Heart left ventricle (tissue), 16 donors: ENCODE data around the gene CACNA2D3. TPM values are rescaled to one million over a fixed set of nuclear protein-coding genes. Genes with fewer than 3 reads are reported as not detected.

Experiments used
- ATAC-seq, 4 donors: fragments of 200-7000 bp; cut with Tn5 transposase; one replicate each; pipeline ENCODE4 v1.9.1; 2020 to 2022; ENCODE audit warnings: moderate library complexity in 4 of 4, mild to moderate bottlenecking in 3 of 4, moderate number of reproducible peaks in 1 of 4
- DNase-seq, 5 donors: peaks; one replicate each; pipeline ENCODE4 v3.0.0-alpha.2; 2020
- H3K27ac ChIP-seq, 12 donors: fragments of 200-600 bp; sonication (generic) in 4 of 12; one replicate each; pipeline versions ENCODE4 v1.5.0 to v1.8.0; 2016 to 2022; ENCODE audit warnings: mild to moderate bottlenecking in 2 of 12
- H3K27me3 ChIP-seq, 9 donors: fragments of 200-600 bp; sonication (generic) in 2 of 9; one replicate each; pipeline versions ENCODE4 v1.5.1 to v1.8.0; 2016 to 2022; ENCODE audit warnings: mild to moderate bottlenecking in 3 of 9
- H3K36me3 ChIP-seq, 9 donors: fragments of 200-600 bp; sonication (generic) in 2 of 9; one replicate each; pipeline versions ENCODE4 v1.5.0 to v1.8.0; 2018 to 2022; ENCODE audit warnings: mild to moderate bottlenecking in 2 of 9
- H3K4me1 ChIP-seq, 12 donors: fragments of 200-600 bp; sonication (generic) in 4 of 12; one replicate each; pipeline versions ENCODE4 v1.5.0 to v1.8.0; 2016 to 2022; ENCODE audit warnings: mild to moderate bottlenecking in 3 of 12
- H3K4me3 ChIP-seq, 12 donors: fragments of 200-600 bp; sonication (generic) in 4 of 12; one replicate each; pipeline versions ENCODE4 v1.5.0 to v1.8.0; 2017 to 2022; ENCODE audit warnings: mild to moderate bottlenecking in 9 of 12, moderate library complexity in 4 of 12
- H3K9me3 ChIP-seq, 12 donors: fragments of 200-600 bp; sonication (generic) in 4 of 12; one replicate each; pipeline versions ENCODE4 v1.5.0 to v1.8.0; 2016 to 2022; ENCODE audit warnings: mild to moderate bottlenecking in 1 of 12
- CTCF ChIP-seq, 12 donors: fragments of 200-600 bp; sonication (generic) in 4 of 12; IDR thresholded peaks; one replicate each; pipeline versions ENCODE4 v1.5.0 to v1.8.0; 2018 to 2022; ENCODE audit warnings: antibody characterized with exemption in 12 of 12, mild to moderate bottlenecking in 5 of 12
- POLR2A ChIP-seq, 2 donors: fragments of 450-650 bp; IDR thresholded peaks; one replicate each; pipeline ENCODE4 v1.6.1; 2017; ENCODE audit warnings: antibody characterized with exemption in 2 of 2, mild to moderate bottlenecking in 2 of 2, moderate library complexity in 2 of 2
- WGBS, 4 donors: extraction: QIAGEN DNeasy Blood & Tissue Kit in 2 of 4; methylation state at CpG; one replicate each; pipeline versions ENCODE4 v1.1.5 to v1.1.7; 2013 to 2018; 5-methylcytosine and 5-hydroxymethylcytosine counted together
- intact Hi-C, 10 donors: fragments of 100-400 bp; cut with DNase I; formaldehyde crosslinking; loops; one replicate each; pipeline versions ENCODE4 v1.11.1 to v1.14.2; 2022
- polyA plus RNA-seq, 2 donors: library from polyadenylated mRNA; stranded (reverse); fragments of 200-250 nt; gene quantifications; one replicate each; pipeline ENCODE4 v1.2.3, GENCODE V29; 2013
- total RNA-seq, 9 donors: library from RNA; depleted of rRNA in 2 of 9; stranded (reverse); fragments of >200 nt in 2 of 9; fragmentation: NEBNext Ultra II Directional in 3 of 9; extraction: Animal tissue kit (Norgen Biotek cat#: 25700) in 3 of 9; gene quantifications; one replicate each; pipeline versions ENCODE4 v1.1.0 to v1.2.4, GENCODE V29; 2016 to 2023
- donor health status: ischemic (EF 13 %, LVEDD 7.1; RV severe dilation, severe dysfunction).
- donor health status: healthy with polysubstance abuse.
- donor health status: DM: no; HTN: yes; CAD: no.
- donor health status: DM: no; HTN: no; CAD: no.
- donor health status: ischemic (EF 25% LVEDD 6.9; RV normal size, moderate dysfunction).
- donor health status: ischemic (EF 25% LVEDD 5.7; RV mildly dilated, moderate dysfunction).
- donor health status: healthy.
- donor health status: DM: yes; HTN: yes; CAD: no.
- donor health status: ischemic (EF 35%, LVEDD 5.7; RV mildly dilated, moderate dysfunction).
- donor health status: nonischemic (EF 11% LVEDD 7.7; RV severe dilation, severe dysfunction).
- donor health status: DM: yes; HTN: yes; CAD: no.
- donor health status: PGD.
- donor health status: ischemic (EF 29% LVEDD 5.4; RV normal size, mild dysfunction).
- donor health status: nonischemic (EF 23%, LVEDD 6.1; RV moderate dilation, normal function).

Gene CACNA2D3
- total and polyA plus RNA-seq, 11 donors: 0.17 to 25.1 (median 12.8) TPM

GRCh38 chr3:54743755-54744154, 621.4 kb downstream of the CACNA2D3 start:
- no peaks in the 10 kb centered on the region for H3K27me3 ChIP-seq
- DNase-seq (no peak), ATAC-seq (no peak)
- no peaks in the 10 kb centered on the region for H3K9me3 ChIP-seq
- no peak for TF ChIP-seq POLR2A (IDR thresholded peaks at IDR 0.05)
- TF ChIP-seq CTCF (IDR thresholded peaks at IDR 0.05): no peak
- intact Hi-C loops: no loop called here
- H3K4me1 ChIP-seq: no peaks in the 10 kb centered on the region
- 53 to 100% (median 72%) methylated on average over 1 of the region's 1 CpG for WGBS, 4 donors
- no peaks in the 10 kb centered on the region for H3K36me3 ChIP-seq
- no peak overlapping the region for H3K4me3 ChIP-seq
- no peak overlapping the region for H3K27ac ChIP-seq

DNA sequence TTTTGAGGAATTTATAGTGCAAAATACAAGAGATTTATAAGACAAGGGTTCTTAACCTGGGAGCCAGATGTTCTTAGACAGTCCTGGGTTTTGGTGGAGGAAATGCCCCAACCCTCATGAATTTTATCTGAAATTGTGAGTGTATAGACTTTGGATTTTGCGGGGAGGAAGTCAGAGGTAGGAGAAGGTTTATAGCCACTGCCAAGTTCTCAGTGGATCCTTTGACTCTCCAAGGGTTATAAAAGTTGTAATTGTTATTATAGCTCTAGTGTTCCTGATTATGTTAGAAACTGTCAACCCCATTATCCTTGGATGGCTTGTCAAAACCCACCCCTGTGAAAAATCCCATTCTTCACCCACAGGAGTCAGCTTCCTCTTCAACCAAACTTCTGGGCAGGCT, 621.9 kb downstream of the CACNA2D3 start:
- Histone ChIP-seq H3K4me3 (no peak overlapping the region), H3K9me3 (no peaks in the 10 kb centered on the region), H3K4me1 (no peaks in the 10 kb centered on the region), H3K27me3 (no peaks in the 10 kb centered on the region), H3K27ac (no peak overlapping the region), H3K36me3 (no peaks in the 10 kb centered on the region)
- intact Hi-C loops: no loop called here
- ATAC-seq (no peak), DNase-seq (no peak)
- no peak for TF ChIP-seq POLR2A (IDR thresholded peaks at IDR 0.05)
- TF ChIP-seq CTCF (IDR thresholded peaks at IDR 0.05): no peak
- 86 to 96% (median 93%) methylated on average over 1 of the region's 1 CpG for WGBS, 4 donors

DNA sequence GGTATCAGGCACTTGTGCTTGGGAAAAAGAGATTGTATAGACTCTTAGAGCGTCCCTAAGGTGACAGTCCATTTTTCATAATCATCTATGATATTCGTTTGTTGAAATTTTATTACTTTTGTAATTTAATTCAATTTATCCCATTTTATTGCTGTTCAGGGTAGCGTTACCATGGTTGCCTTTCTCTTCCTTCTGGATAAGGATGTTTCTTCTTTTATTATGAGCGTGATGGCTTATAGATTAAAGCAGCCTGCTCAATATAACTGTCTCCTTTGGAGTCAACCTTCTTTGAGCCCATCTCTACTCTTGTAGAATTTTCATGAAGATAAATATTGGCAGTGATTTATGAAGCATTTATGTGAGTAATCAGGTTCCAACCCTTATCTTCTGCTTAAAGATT, 623.5 kb downstream of the CACNA2D3 start:
- Histone ChIP-seq H3K36me3 (no peaks in the 10 kb centered on the region), H3K27me3 (no peaks in the 10 kb centered on the region), H3K4me1 (no peaks in the 10 kb centered on the region), H3K4me3 (no peak overlapping the region), H3K27ac (no peak overlapping the region), H3K9me3 (no peaks in the 10 kb centered on the region)
- TF ChIP-seq POLR2A (IDR thresholded peaks at IDR 0.05) (no peak), CTCF (IDR thresholded peaks at IDR 0.05) (no peak)
- WGBS, 4 donors: 71 to 79% (median 73%) methylated on average over 4 of the region's 4 CpGs
- ATAC-seq: no peak
- intact Hi-C loops: no loop called here
- DNase-seq: no peak

DNA sequence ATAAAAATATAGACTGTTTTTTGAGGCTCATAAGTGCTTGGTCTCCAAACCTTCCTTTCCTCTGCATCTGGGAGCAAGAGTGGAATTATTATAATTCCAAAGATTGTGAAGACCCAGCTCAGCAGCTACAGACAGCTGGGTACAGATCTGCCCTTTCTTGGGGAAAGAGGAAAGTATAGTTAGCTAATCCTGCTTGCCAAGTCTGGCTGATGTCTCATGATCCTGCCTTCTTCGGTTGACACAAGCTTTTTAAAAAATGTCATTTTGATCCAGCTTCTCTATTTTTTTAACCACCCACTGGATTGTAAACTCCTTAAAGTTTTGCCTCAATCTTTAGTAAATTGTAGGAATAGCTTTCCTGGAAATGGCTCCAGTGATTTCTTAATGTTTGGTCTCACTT, 624.4 kb downstream of the CACNA2D3 start:
- no peak for TF ChIP-seq CTCF (IDR thresholded peaks at IDR 0.05)
- Histone ChIP-seq H3K4me3 (no peak overlapping the region), H3K4me1 (no peaks in the 10 kb centered on the region), H3K9me3 (no peaks in the 10 kb centered on the region), H3K27me3 (no peaks in the 10 kb centered on the region), H3K27ac (no peak overlapping the region), H3K36me3 (no peaks in the 10 kb centered on the region)
- ATAC-seq: no peak
- DNase-seq: no peak
- 56 to 77% (median 72%) methylated on average over 1 of the region's 1 CpG for WGBS, 4 donors
- intact Hi-C loops: no loop called here
